Adipocyte (in vitro differentiated cells): Measurements from ENCODE around the gene CABP2.

Experiments used
- DNase-seq: peaks from one replicate; pipeline ENCODE4 v3.0.0-alpha.2; 2015; ENCODE audit warnings: low read depth
- H3K27me3 ChIP-seq: replicated peaks from 2 replicates; pipeline ENCODE4 v1.7.0; 2013; ENCODE audit warnings: mild to moderate bottlenecking, low read length, moderate library complexity; ENCODE audit not compliant: control insufficient read depth, insufficient read depth
- H3K36me3 ChIP-seq: 2 replicates; pipeline ENCODE4 v1.7.0; 2013; ENCODE audit warnings: low read length, mild to moderate bottlenecking, moderate library complexity; ENCODE audit not compliant: control insufficient read depth, insufficient read depth, severe bottlenecking
- H3K4me1 ChIP-seq: 2 replicates; pipeline ENCODE4 v1.7.0; 2013; ENCODE audit warnings: mild to moderate bottlenecking, low read length, moderate library complexity; ENCODE audit not compliant: control insufficient read depth, insufficient read depth
- H3K4me3 ChIP-seq: 2 replicates; pipeline ENCODE4 v1.7.0; 2013; ENCODE audit warnings: mild to moderate bottlenecking, low read length, moderate library complexity
- H3K9ac ChIP-seq: 2 replicates; pipeline ENCODE4 v1.7.0; 2013; ENCODE audit warnings: mild to moderate bottlenecking, low read length, moderate library complexity
- H3K9me3 ChIP-seq: 2 replicates; pipeline ENCODE4 v1.7.0; 2013; ENCODE audit warnings: mild to moderate bottlenecking, low read length, moderate library complexity; ENCODE audit not compliant: control insufficient read depth

The CABP2 gene

DNA sequence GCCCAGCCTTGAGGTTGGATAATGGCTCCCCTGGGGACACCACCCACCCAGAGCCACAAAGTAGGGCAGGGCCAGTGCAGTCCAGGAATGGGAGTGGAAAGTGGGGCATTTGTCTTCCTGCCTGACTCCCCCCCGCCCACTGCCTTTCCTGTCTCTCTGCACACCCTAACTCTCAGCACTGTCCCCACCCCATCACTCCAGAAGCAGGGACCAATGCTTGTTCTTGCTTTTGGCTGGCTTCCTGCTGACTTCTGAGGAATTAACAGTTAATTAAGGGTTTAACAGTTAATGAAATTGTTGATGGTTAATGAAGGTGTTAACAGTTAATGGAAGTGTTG lies 22.8 kb downstream of the CABP2 start:
- H3K27me3 ChIP-seq, result no peaks in the 10 kb centered on the region
- no peak overlapping the region for H3K4me3 ChIP-seq
- no peak overlapping the region for H3K9ac ChIP-seq
- DNase-seq, result no peak
- peaks cover 8% of the 10 kb centered on the region for H3K4me1 ChIP-seq
- peaks cover 3% of the 10 kb centered on the region for H3K36me3 ChIP-seq
- no peaks in the 10 kb centered on the region for H3K9me3 ChIP-seq

DNA sequence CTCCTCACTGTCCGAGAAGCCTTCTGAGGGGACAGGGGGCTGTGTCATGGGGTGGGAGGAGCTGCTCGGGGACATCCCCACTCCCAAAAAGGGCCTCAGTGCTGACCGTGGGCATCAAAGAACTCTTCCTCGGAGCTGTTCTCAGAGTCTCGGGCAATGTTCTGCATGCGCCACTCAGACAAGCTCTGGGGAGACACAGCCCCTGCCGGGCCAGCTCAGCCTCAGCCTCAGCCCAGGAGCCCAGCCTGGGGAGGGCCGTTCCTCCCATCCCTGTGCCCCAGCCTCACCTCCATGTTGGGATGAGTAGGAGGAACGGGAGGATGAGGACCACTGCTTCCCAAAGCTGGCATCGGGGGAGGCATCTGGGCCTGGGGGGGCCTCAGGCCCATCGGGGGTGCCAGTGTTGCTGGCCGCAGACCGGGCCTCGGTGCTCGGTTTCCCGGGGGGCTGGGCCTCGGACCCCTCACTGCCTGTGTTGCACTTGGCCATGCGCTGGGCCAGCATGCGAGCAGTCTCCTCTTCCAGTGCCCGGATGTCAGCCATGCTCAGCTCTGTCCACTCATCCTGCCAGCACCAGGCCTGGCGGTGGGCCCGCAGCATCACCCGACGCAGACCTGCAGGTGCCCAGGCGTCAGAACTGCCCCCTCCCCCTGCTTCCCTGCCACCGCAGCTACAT lies 23.3 kb downstream of the CABP2 start:
- H3K4me1 ChIP-seq, result peaks cover 6% of the 10 kb centered on the region
- no peak overlapping the region for H3K4me3 ChIP-seq
- H3K36me3 ChIP-seq, result peaks cover 3% of the 10 kb centered on the region
- no peak for DNase-seq
- H3K9ac ChIP-seq, result no peak overlapping the region
- H3K9me3 ChIP-seq, result no peaks in the 10 kb centered on the region
- H3K27me3 ChIP-seq, result no peaks in the 10 kb centered on the region

DNA sequence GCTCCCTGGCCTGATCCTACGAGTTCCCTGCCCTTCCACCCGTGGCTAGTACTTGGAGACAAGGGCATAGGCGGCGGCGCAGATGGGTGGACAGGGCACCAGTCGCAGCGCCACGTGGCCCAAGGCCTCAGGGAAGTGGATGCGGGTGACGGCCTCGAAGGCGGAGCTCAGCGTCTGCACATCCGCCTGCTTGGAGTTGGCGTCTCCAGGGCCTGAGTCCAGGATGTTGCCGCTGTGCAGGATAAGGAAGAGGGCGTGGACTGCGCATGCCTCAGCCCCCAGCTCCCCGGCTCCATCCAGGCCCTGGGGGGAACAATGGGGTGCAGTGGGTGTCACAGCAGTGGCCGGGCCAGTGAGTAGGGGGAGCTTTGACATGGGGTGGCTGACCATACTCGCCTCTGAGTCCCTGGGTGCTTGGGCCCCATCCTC lies 24.7 kb downstream of the CABP2 start:
- peaks cover 3% of the 10 kb centered on the region for H3K4me1 ChIP-seq
- peaks cover 7% of the 10 kb centered on the region for H3K36me3 ChIP-seq
- no peaks in the 10 kb centered on the region for H3K9me3 ChIP-seq
- H3K4me3 ChIP-seq, result no peak overlapping the region
- no peak for DNase-seq
- H3K9ac ChIP-seq, result no peak overlapping the region
- no peaks in the 10 kb centered on the region for H3K27me3 ChIP-seq

DNA sequence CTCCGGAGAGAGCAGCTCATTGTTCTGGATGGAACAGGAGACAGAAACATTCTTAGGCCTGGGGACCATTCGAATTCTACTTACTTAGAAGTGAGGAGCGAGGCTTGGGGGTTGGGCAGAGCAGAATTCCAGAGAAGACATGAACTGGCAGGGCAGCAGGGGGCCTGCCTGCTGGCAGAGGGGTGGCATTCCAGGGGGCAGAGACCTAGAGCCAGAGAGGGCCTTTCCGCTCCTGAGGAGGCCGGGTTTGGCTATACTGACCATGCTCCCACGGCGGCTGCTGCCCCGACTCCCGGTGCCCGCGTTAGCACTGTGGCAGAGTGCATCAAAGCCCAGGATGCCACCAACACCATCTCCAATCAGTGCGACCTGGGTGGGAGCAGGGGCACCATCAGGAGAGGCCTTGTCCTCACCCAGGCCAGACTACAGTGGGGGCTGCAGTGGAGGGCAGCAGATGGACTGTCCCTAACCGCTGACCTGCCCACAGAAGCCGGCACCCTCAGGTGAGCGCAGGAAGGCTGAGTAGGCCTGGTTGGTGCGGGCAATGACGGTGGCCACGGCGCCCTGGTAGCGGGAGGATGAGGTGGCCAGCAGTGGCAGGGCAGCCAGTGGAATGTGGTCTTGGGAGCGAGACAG lies 25.5 kb downstream of the CABP2 start:
- Histone ChIP-seq H3K9me3 (no peaks in the 10 kb centered on the region), H3K4me3 (no peak overlapping the region), H3K9ac (no peak overlapping the region), H3K4me1 (peaks cover 3% of the 10 kb centered on the region), H3K36me3 (peaks cover 11% of the 10 kb centered on the region), H3K27me3 (no peaks in the 10 kb centered on the region)
- DNase-seq, result no peak

DNA sequence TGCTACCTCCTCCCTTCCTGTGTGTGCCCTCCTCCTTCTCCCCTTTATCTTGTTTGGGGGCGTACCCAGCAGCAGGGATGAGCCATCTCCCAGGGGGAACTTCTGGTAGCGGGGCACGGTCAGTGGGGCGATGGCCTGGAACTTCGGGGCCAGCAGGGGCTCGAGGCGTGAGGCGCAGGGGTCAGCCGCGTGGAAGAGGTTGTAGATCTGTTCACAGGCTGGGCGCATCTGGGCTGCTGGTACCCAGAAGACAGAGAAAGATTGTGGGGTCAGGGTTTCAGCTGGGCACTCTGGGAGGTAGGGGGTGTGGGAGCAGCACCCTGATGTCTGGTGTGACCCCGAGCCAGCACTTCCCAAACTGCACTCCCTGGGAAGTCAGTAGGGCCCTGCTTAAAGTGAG lies 27.1 kb downstream of the CABP2 start:
- Histone ChIP-seq H3K4me1 (peaks cover 2% of the 10 kb centered on the region), H3K4me3 (no peak overlapping the region), H3K9me3 (no peaks in the 10 kb centered on the region), H3K27me3 (no peaks in the 10 kb centered on the region), H3K36me3 (peaks cover 16% of the 10 kb centered on the region), H3K9ac (no peak overlapping the region)
- no peak for DNase-seq

DNA sequence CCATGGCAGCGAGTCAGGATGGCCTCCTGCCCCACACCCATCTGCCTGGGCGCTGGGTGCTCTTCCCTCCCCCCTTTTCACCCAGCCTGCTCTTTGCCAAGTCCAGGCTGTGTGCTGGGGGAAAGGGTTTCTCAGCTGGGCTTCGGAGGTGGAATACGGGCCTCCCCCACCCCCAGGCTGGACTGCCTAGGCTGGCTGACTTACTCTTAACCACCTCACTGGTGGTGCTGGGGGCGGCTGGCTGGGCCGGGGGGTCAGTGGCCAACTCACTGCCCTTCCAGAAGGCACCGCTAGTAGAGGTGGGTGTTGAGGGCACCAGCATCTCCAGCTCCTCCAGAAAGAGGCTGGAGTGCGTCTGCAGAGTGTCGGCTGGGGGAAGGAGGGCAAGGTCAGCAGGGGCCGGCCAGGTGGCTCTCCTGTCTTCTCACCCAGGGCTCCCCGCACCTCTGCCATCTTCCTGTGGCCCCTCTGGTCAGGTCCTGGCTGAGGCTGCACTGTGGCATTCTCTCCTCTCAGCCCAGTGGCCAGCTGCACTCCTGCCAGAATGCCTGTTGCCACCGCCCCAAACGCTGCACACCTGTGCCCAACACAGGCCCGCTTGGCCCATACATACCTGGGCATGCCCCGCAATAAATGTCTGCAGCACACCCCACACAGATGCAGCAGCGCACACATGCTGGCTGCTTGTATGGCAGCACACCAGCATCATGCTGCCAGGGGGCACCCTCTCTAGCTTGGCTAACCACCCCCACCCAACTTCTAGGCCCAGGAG lies 27.8 kb downstream of the CABP2 start:
- H3K9ac ChIP-seq, result no peak overlapping the region
- no peak overlapping the region for H3K4me3 ChIP-seq
- DNase-seq, result no peak
- no peaks in the 10 kb centered on the region for H3K9me3 ChIP-seq
- H3K4me1 ChIP-seq, result peaks cover 2% of the 10 kb centered on the region
- H3K27me3 ChIP-seq, result no peaks in the 10 kb centered on the region
- peaks cover 18% of the 10 kb centered on the region for H3K36me3 ChIP-seq

DNA sequence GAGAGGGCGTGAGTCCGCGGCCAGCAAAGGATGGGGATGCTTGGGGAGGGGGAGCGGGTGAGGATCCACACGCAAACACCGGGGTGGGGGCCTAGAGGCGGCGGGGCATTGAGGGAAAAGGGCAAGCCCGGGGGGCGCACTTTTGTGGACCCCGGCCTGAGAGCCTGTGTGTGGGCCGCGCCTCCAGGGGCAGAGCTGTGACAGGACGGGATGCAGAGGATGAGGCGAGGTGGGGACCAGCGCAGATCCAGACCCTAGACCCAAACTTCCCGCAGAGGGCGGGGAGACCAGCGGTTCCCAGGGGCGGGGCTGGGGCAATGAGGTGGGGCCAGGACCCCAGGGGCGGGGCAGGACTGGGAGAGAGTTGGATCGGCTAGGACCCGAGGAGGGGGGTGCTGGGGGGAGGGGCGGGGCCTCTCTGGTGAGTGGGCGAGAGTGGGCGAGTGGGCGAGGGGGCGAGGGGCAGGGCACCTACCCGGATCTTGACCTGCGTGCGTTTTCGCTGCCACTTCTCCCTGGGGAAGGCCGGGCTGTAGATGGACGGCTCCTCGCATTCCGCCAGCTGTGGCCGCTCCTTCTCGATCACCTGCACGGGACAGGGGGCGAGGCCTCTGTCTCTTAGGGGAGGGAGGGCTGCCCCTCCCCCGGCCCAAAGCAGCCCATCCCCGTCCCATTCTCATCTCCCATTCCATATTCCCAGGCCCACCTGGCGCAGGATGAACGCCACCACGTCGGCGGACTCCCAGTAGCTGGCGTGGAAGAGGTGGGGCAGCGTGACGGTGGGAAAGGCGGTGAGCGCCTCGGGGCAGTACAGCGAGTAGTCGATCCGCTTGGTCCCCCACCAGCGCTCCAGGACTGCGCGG lies 28.6 kb downstream of the CABP2 start:
- Histone ChIP-seq H3K9ac (no peak overlapping the region), H3K27me3 (no peaks in the 10 kb centered on the region), H3K36me3 (peaks cover 23% of the 10 kb centered on the region), H3K4me1 (peaks cover 3% of the 10 kb centered on the region), H3K4me3 (no peak overlapping the region), H3K9me3 (no peaks in the 10 kb centered on the region)
- DNase-seq, result no peak

DNA sequence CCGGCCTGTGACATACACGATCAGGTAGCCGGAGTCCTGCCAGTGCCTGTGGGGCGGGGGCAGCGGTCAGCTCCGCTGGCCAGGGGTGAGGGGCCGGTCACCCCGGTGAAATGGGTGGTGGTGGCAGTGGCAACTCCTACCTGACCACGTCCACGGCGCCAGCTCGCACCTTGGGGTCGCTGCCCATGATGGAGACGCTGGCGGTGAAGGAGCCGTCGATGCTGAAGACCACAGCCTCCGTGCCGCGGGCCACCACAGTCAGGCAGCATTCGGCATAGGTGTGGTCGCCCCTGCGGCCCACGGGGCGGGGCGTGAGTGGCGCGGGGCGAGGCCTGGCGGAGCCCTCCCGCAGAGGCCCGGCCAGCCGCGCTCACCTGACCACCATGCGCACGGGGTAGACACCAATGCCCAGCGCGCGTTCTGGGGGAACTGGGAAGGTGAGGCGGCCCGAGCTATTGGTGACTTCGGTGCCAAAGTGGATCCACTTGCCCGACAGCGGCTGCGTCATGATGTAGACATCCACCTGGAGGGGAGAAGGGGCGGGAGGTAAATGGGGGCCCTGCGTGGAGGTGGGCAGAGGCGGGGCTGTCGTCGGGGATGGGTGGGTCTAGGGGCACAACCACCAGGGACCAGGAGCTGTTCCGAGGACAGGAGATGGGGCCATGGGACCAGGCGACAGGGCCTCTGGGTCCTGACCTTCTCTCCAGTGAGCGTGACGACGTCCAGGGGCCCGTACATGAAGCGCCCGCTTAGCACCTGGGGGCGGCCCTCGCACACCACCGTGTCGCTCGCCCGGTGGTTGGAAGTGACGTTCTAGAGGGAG lies 29.5 kb downstream of the CABP2 start:
- Histone ChIP-seq H3K4me3 (no peak overlapping the region), H3K9me3 (no peaks in the 10 kb centered on the region), H3K9ac (no peak overlapping the region), H3K27me3 (no peaks in the 10 kb centered on the region), H3K4me1 (peaks cover 3% of the 10 kb centered on the region), H3K36me3 (peaks cover 27% of the 10 kb centered on the region)
- DNase-seq, result no peak

DNA sequence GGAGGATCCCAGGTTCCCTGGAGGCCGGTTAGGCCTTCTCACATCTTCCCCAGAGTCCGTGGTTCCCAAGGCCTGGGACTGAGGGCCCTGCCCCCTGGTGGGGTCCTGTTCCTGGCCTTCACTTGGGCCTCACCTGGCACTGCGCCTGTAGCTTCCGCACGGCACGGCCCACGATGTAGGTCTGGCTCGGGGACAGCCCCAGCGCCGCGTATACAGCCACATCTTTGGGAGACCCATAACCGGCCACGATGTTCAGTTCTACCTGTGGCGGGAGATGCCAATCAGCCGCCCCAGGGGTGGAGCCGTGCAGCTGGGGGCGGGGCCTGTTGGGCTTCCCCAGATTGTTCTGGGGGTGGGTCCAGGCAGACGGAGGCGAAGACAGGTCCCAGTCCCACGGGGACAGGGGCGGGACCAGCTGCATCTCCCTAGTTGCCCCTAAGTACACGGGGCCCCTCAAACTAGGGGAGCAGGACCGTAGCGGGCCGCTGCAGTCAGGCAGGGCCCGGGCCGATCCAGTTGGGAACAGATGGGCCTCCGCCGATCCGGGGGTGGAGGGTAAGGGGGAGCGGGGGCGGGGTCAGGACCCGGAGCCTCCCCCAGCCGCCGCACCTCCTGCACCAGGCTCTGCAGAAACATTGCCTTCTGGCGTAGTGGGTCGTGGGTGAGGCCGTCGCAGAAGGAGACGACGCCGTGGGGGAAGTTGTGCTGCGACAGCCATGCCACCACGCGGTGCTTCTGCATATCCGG lies 30.3 kb downstream of the CABP2 start:
- H3K9me3 ChIP-seq, result no peaks in the 10 kb centered on the region
- peaks cover 3% of the 10 kb centered on the region for H3K4me1 ChIP-seq
- no peak overlapping the region for H3K9ac ChIP-seq
- no peak for DNase-seq
- H3K36me3 ChIP-seq, result peaks cover 30% of the 10 kb centered on the region
- H3K4me3 ChIP-seq, result no peak overlapping the region
- no peaks in the 10 kb centered on the region for H3K27me3 ChIP-seq

DNA sequence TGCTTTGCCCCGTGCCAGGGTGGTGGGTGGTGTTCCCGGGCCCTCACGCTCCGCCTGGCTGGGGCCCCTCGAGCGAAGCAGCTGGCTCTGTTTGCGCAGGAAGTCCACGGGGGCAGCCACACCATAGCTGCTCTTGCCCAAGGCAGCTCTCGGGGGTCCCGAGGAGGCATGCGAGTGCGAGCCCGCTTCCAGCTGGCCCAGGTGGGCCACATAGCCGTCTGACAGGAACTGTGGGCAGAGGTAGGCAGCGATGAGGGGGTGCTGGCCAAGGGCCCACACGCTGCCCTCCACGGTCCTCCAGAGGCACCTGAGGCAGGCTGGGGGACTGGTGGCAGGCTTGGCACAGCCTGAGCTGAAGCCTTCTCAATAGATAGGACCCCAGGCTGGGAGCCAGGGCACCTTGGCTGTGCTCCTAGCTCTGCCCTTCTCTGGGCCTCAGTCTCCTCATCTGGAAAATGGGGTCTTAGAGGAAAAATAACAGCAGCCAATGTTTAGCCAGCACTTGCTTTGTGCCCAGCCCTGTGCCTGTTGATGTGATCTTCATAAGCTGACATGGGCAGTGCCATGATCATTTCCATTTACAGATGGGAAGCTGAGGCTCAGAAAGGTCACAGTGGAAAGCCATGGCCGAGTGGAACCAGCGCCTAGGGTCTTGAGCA lies 31.0 kb downstream of the CABP2 start:
- H3K9me3 ChIP-seq, result no peaks in the 10 kb centered on the region
- DNase-seq, result no peak
- no peak overlapping the region for H3K9ac ChIP-seq
- H3K4me3 ChIP-seq, result no peak overlapping the region
- peaks cover 31% of the 10 kb centered on the region for H3K36me3 ChIP-seq
- H3K27me3 ChIP-seq, result no peaks in the 10 kb centered on the region
- H3K4me1 ChIP-seq, result peaks cover 3% of the 10 kb centered on the region
